Measurements from ENCODE around the gene GGA1.

- TF ChIP-seq CTCF (IDR thresholded peaks at IDR 0.05; ENCODE audit: borderline replicate concordance, extremely low read depth, low read length, poor library complexity, severe bottlenecking) = peak; percentile 20
- no peak for TF ChIP-seq EZH2 (IDR thresholded peaks at IDR 0.05; ENCODE audit: borderline replicate concordance, low read depth, low read length, severe bottlenecking)
These were observed 25.8 kb downstream of the GGA1 start for GRCh38 chr22:37634417-37634924.

Measured in DND-41 (cell line).